ENCODE measurements around the gene CWC15.
"Not testable (repeated sequence)": the region's sequence is repeated elsewhere in the genome, so short reads cannot be mapped to it uniquely, and the experiment has no call there.

DNA sequence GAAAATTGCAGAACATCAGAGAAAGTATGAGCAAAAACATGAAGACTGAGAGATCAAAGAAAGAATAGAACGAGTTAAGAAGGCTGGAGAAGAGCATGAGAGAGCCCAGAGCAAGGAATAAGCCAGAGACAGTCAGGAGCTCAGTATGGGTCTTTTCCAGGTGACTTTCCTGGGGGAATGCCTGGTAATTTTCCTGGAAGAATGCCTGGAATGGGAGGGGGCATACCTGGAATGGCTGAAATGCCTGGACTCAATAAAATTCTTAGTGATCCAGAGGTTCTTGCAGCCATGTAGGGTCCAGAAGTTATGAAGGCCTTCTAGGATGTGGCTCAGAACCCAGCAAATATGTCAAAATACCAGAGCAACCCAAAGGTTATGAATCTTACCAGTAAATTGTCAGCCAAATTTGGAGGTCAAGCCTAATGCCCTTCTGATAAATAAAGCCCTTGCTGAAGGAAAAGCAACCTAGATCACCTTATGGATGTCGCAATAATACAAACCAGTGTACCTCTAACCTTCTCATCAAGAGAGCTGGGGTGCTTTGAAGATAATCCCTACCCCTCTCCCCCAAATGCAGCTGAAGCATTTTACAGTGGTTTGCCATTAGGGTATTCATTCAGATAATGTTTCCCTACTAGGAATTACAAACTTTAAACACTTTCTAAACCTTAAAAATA lies 59.5 kb downstream of the CWC15 start:
- TF ChIP-seq, protein P1, sequence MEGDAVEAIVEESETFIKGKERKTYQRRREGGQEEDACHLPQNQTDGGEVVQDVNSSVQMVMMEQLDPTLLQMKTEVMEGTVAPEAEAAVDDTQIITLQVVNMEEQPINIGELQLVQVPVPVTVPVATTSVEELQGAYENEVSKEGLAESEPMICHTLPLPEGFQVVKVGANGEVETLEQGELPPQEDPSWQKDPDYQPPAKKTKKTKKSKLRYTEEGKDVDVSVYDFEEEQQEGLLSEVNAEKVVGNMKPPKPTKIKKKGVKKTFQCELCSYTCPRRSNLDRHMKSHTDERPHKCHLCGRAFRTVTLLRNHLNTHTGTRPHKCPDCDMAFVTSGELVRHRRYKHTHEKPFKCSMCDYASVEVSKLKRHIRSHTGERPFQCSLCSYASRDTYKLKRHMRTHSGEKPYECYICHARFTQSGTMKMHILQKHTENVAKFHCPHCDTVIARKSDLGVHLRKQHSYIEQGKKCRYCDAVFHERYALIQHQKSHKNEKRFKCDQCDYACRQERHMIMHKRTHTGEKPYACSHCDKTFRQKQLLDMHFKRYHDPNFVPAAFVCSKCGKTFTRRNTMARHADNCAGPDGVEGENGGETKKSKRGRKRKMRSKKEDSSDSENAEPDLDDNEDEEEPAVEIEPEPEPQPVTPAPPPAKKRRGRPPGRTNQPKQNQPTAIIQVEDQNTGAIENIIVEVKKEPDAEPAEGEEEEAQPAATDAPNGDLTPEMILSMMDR (IDR thresholded peaks at IDR 0.05): not testable (repeated sequence)
- not testable (repeated sequence) for TF ChIP-seq POLR2A, POLR2AphosphoS5 (IDR thresholded peaks at IDR 0.05)
